ENCODE measurements around the gene RPLP1.

The RPLP1 gene

GRCh38 chr15:69499521-69500211 is 47.0 kb downstream of the RPLP1 start:
- no peak for DNase-seq

- no peak for DNase-seq
Observed at GRCh38 chr15:69500339-69500738, 47.7 kb downstream of the RPLP1 start.

GRCh38 chr15:69501456-69501855 is 48.8 kb downstream of the RPLP1 start:
- no peak for DNase-seq

- no peak for DNase-seq
Observed at GRCh38 chr15:69502470-69503045, 49.9 kb downstream of the RPLP1 start.

GRCh38 chr15:69504352-69505040 is 51.9 kb downstream of the RPLP1 start:
- DNase-seq: no peak
